Mucosa of rectum (tissue), 2 donors: ENCODE measurements around the gene AKAP9.
"Not testable (repeated sequence)": the region's sequence is repeated elsewhere in the genome, so short reads cannot be mapped to it uniquely, and the experiment has no call there.

ENCODE experiments used
- H3K27ac ChIP-seq, 2 donors: one replicate each; pipeline ENCODE4 v1.7.0; 2013; ENCODE audit warnings: inconsistent platforms in 2 of 2, low read depth in 2 of 2, low read length in 2 of 2
- H3K27me3 ChIP-seq, 2 donors: one replicate each; pipeline ENCODE4 v1.7.0; 2013; ENCODE audit warnings: low read length in 2 of 2; ENCODE audit not compliant: control insufficient read depth in 2 of 2, insufficient read depth in 2 of 2
- H3K36me3 ChIP-seq, 2 donors: one replicate each; pipeline ENCODE4 v1.7.0; 2013; ENCODE audit warnings: low read length in 2 of 2; ENCODE audit not compliant: control insufficient read depth in 2 of 2, insufficient read depth in 2 of 2
- H3K4me1 ChIP-seq, 2 donors: one replicate each; pipeline ENCODE4 v1.7.0; 2013; ENCODE audit warnings: low read length in 2 of 2, mild to moderate bottlenecking in 1 of 2; ENCODE audit not compliant: control insufficient read depth in 2 of 2, insufficient read depth in 2 of 2
- H3K4me3 ChIP-seq, 2 donors: one replicate each; pipeline ENCODE4 v1.7.0; 2013; ENCODE audit warnings: low read length in 2 of 2
- H3K9ac ChIP-seq, 2 donors: one replicate each; pipeline ENCODE4 v1.7.0; 2013; ENCODE audit warnings: low read length in 2 of 2, low read depth in 1 of 2, mild to moderate bottlenecking in 1 of 2
- H3K9me3 ChIP-seq, 2 donors: one replicate each; pipeline ENCODE4 v1.7.0; 2013; ENCODE audit warnings: low read length in 2 of 2; ENCODE audit not compliant: control insufficient read depth in 2 of 2
- donor health status: healthy.
- donor health status: Normal muscosa, but diverticular disease.

Gene AKAP9

DNA sequence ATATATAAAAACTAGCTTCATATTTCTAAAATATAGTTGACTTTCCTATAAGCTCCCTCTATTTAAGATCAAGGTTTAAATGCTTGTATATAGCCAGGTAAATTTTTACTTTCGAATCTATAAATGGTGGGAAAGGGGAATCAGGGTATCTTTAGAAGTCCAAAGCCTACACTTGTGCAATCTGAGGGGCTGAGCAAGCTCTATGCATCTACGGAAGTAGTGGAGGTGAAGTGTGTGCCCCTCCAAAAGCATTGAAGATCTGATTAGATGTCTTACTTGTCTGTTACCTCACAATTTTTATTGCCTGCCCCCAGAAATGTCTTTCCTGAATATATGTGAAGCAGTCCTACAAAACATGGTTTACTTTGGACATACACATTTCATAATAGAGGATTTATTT lies 1.6 kb downstream of the AKAP9 start:
- no peaks in the 10 kb centered on the region for H3K9me3 ChIP-seq
- peak overlapping the region in 1 of 2 donors; percentile 12 for H3K9ac ChIP-seq
- peak overlapping the region; percentile 85 to 98 for H3K4me3 ChIP-seq
- H3K27me3 ChIP-seq = no peaks in the 10 kb centered on the region
- H3K27ac ChIP-seq = no peak overlapping the region
- peaks cover 9 to 21% of the 10 kb centered on the region in 2 donors for H3K4me1 ChIP-seq
- H3K36me3 ChIP-seq = no peaks in the 10 kb centered on the region

- not testable (repeated sequence) for H3K36me3 ChIP-seq, H3K27ac ChIP-seq
- H3K4me1 ChIP-seq = peaks cover 9 to 17% of the 10 kb centered on the region in 2 donors
Measured at GRCh38 chr7:91944970-91945369, 4.3 kb downstream of the AKAP9 start.

GRCh38 chr7:91945476-91945875 lies 4.8 kb downstream of the AKAP9 start:
- H3K4me1 ChIP-seq = peaks cover 9 to 15% of the 10 kb centered on the region in 2 donors
- H3K27me3 ChIP-seq = no peaks in the 10 kb centered on the region
- H3K27ac ChIP-seq = no peak overlapping the region
- H3K9me3 ChIP-seq = no peaks in the 10 kb centered on the region
- no peaks in the 10 kb centered on the region for H3K36me3 ChIP-seq
- H3K9ac ChIP-seq = no peak overlapping the region
- no peak overlapping the region for H3K4me3 ChIP-seq

More at GRCh38 chr7:91944970-91945369, 4.3 kb downstream of the AKAP9 start:
- not testable (repeated sequence) for H3K4me3 ChIP-seq, H3K9ac ChIP-seq, H3K9me3 ChIP-seq, H3K27me3 ChIP-seq

GRCh38 chr7:91946549-91946948 lies 5.9 kb downstream of the AKAP9 start:
- Histone ChIP-seq H3K4me3 (no peak overlapping the region), H3K9me3 (no peaks in the 10 kb centered on the region), H3K27ac (no peak overlapping the region), H3K4me1 (peaks cover 6 to 14% of the 10 kb centered on the region in 2 donors), H3K36me3 (no peaks in the 10 kb centered on the region), H3K9ac (no peak overlapping the region), H3K27me3 (no peaks in the 10 kb centered on the region)

- no peaks in the 10 kb centered on the region for H3K27me3 ChIP-seq
- H3K9me3 ChIP-seq = no peaks in the 10 kb centered on the region
- H3K27ac ChIP-seq = no peak overlapping the region
- H3K9ac ChIP-seq = no peak overlapping the region
- peaks cover 2 to 4% of the 10 kb centered on the region in 2 donors for H3K4me1 ChIP-seq
- H3K4me3 ChIP-seq = no peak overlapping the region
- no peaks in the 10 kb centered on the region for H3K36me3 ChIP-seq
Measured at GRCh38 chr7:91947948-91948347, 7.3 kb downstream of the AKAP9 start.

DNA sequence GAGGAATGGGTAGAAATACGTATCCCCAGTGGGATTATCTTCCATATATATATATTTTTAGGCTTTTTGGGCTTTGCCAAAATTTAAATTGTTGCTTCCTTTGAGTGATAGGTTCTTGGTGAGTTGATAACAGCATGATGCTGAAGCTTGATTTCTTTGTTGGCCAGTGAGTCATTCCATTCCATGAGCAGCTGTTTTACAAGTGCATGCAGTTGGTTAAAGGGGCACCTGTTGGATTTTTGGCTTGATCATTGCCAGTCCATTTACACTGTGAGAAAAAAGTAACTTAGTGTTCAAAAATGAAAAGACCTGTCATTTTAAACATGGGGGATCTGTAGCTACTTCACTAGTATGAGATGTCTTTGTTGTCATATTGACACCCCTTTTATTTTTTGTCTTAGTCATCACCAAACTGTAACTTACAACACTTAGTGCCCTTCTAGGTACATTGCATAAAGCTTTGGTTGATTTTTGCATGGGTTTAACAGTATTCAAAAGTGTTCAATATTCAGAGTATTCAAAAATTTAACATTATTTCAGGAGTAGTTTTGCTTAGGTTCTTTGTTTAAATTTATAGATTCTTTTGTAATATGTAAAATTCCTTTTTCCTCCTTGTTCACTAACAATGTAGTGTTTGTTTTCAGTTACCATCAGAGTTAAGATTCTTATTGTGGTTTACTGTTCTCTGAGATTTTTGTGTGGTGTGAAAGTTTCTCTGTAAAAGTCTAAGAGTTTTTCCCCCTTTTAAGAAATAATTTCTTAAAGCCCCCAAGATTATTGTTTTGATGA lies 8.8 kb downstream of the AKAP9 start:
- Histone ChIP-seq H3K27ac (no peak overlapping the region), H3K4me1 (peaks cover 3 to 4% of the 10 kb centered on the region in 2 donors), H3K4me3 (no peak overlapping the region), H3K9ac (no peak overlapping the region), H3K27me3 (no peaks in the 10 kb centered on the region), H3K9me3 (no peaks in the 10 kb centered on the region), H3K36me3 (no peaks in the 10 kb centered on the region)

DNA sequence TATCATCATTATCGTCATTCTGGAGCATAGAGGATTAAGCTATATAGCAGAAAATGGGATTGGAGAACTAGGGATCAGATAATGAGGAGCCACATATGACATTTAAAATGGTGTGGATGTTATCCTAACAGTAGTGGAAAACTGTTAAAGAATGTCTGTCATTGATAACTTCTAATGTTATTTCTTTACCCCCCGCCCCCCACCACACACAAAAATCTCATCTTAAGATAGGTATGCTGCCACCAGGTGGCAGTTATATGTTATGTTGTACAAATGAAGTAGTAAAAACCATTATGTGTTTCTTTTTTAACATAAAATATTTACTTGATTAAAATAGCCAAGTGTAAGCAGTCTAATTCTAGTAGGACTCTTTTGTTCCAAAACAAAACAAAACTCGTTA lies 13.0 kb downstream of the AKAP9 start:
- Histone ChIP-seq H3K27ac (no peak overlapping the region), H3K9me3 (no peaks in the 10 kb centered on the region), H3K4me3 (no peak overlapping the region), H3K9ac (no peak overlapping the region), H3K4me1 (peaks cover 0 to 3% of the 10 kb centered on the region in 2 donors), H3K36me3 (no peaks in the 10 kb centered on the region), H3K27me3 (no peaks in the 10 kb centered on the region)

- not testable (repeated sequence) for H3K27me3 ChIP-seq, H3K9ac ChIP-seq, H3K9me3 ChIP-seq, H3K27ac ChIP-seq, H3K4me1 ChIP-seq, H3K4me3 ChIP-seq, H3K36me3 ChIP-seq
Measured at GRCh38 chr7:91956464-91956863, 15.8 kb downstream of the AKAP9 start.

DNA sequence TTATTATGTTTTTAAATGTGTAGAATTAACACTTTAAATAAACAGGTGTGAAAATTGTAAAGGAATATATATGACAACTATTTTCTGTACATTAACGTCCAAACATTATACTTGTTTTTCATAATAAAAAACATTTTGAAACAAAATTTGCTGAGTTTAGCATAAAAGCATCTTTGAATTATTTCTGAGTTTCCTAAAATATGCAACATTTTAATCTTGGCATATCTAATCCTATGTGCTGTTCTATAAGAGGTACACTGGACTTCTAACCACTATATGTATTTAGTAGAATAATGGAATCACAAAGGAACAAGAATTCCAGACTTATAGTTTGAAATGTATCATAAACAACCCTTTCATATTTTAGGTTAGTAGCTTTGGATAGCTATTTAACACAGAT lies 16.6 kb downstream of the AKAP9 start:
- Histone ChIP-seq H3K9ac (no peak overlapping the region), H3K4me3 (no peak overlapping the region), H3K27me3 (no peaks in the 10 kb centered on the region), H3K4me1 (peaks cover 0 to 3% of the 10 kb centered on the region in 2 donors), H3K9me3 (no peaks in the 10 kb centered on the region), H3K27ac (no peak overlapping the region), H3K36me3 (no peaks in the 10 kb centered on the region)

- Histone ChIP-seq H3K9ac (no peak overlapping the region), H3K27me3 (no peaks in the 10 kb centered on the region), H3K4me1 (peaks cover 0 to 2% of the 10 kb centered on the region in 2 donors), H3K4me3 (no peak overlapping the region), H3K9me3 (no peaks in the 10 kb centered on the region), H3K36me3 (no peaks in the 10 kb centered on the region), H3K27ac (no peak overlapping the region)
Measured at GRCh38 chr7:91957823-91958222, 17.2 kb downstream of the AKAP9 start.
